Measurements from ENCODE around the gene GHR.

GRCh38 chr5:42631241-42631640 is 208.0 kb downstream of the GHR start:
- TF ChIP-seq CTCF (IDR thresholded peaks at IDR 0.05; ENCODE audit: insufficient read depth, low read depth, low read length) (no peak), EZH2 (IDR thresholded peaks at IDR 0.05; ENCODE audit: insufficient read depth, low read length) (no peak)
